GM12878 (cell line): ENCODE results near the gene ROM1. TPM values are rescaled to one million over a fixed set of nuclear protein-coding genes. Genes with fewer than 3 reads are reported as not detected.
A peak's percentile ranks its signal among the peaks of the same experiment; 100 is the strongest.

Source experiments
- ASH2L ChIP-seq: fragments of 300-600, 200-600 bp; sonication (generic); IDR thresholded peaks from 2 replicates; pipeline ENCODE4 v1.6.1; 2017; ENCODE audit warnings: low read depth, mild to moderate bottlenecking, borderline replicate concordance
- ATF3 ChIP-seq: IDR thresholded peaks from 2 replicates; pipeline ENCODE4 v1.6.1; 2011; ENCODE audit warnings: low read depth, mild to moderate bottlenecking, low read length, moderate library complexity, borderline replicate concordance; ENCODE audit errors: extremely low read depth
- ATF7 ChIP-seq: fragments of 450-650 bp; IDR thresholded peaks from 2 replicates; pipeline ENCODE4 v1.6.1; 2016; ENCODE audit warnings: low read depth, mild to moderate bottlenecking
- BCL11A ChIP-seq: IDR thresholded peaks from 2 replicates; pipeline ENCODE4 v1.6.1; 2011; ENCODE audit warnings: low read depth, low read length
- CBX3 ChIP-seq: fragments of 200-600 bp; sonication (generic); IDR thresholded peaks from 2 replicates; pipeline ENCODE4 v1.6.1; 2016; ENCODE audit warnings: low read depth, borderline replicate concordance
- DPF2 ChIP-seq: fragments of 450-650 bp; IDR thresholded peaks from 2 replicates; pipeline ENCODE4 v1.6.1; 2017; ENCODE audit warnings: mild to moderate bottlenecking
- E2F8 ChIP-seq: fragments of 450-650 bp; IDR thresholded peaks from 2 replicates; pipeline ENCODE4 v1.6.1; 2018; ENCODE audit warnings: mild to moderate bottlenecking, low read depth, moderate library complexity; ENCODE audit not compliant: partially characterized antibody
- ESRRA ChIP-seq: IDR thresholded peaks from 2 replicates; pipeline ENCODE4 v1.6.1; 2012; ENCODE audit warnings: mild to moderate bottlenecking, low read length, improper control_type of control experiment
- FOXK2 ChIP-seq: fragments of 450-650 bp; IDR thresholded peaks from 2 replicates; pipeline ENCODE4 v1.6.1; 2017; ENCODE audit warnings: mild to moderate bottlenecking, moderate library complexity
- GATAD2B ChIP-seq: fragments of 450-650 bp; conservative IDR thresholded peaks from 2 replicates; pipeline ENCODE4 v1.6.1; 2017; ENCODE audit warnings: low read depth, mild to moderate bottlenecking, moderate library complexity
- JUNB ChIP-seq: IDR thresholded peaks from 2 replicates; pipeline ENCODE4 v1.6.1; 2016; ENCODE audit warnings: antibody characterized with exemption, mild to moderate bottlenecking
- JUND ChIP-seq: IDR thresholded peaks from 2 replicates; pipeline ENCODE4 v1.6.1; 2012; ENCODE audit warnings: low read depth, mild to moderate bottlenecking, low read length, improper control_type of control experiment, moderate library complexity
- MEF2A ChIP-seq: IDR thresholded peaks from 2 replicates; pipeline ENCODE4 v1.6.1; 2011; ENCODE audit warnings: low read depth, mild to moderate bottlenecking, low read length, moderate library complexity; ENCODE audit not compliant: insufficient read depth
- NBN ChIP-seq: fragments of 450-650 bp; IDR thresholded peaks from 2 replicates; pipeline ENCODE4 v1.6.1; 2016
- PAX5 ChIP-seq: IDR thresholded peaks from 2 replicates; pipeline ENCODE4 v1.6.1; 2011; ENCODE audit warnings: low read depth, low read length, borderline replicate concordance
- RB1 ChIP-seq: fragments of 450-650 bp; formaldehyde crosslinking; IDR thresholded peaks from 2 replicates; pipeline ENCODE4 v1.6.1; 2017; ENCODE audit warnings: mild to moderate bottlenecking, borderline replicate concordance
- RUNX3 ChIP-seq: IDR thresholded peaks from 2 replicates; pipeline ENCODE4 v1.6.1; 2012; ENCODE audit warnings: low read length, inconsistent platforms
- SMC3 ChIP-seq: IDR thresholded peaks from 2 replicates; pipeline ENCODE4 v1.6.1; 2011; ENCODE audit warnings: low read length, improper control_type of control experiment, borderline replicate concordance
- TBL1XR1 ChIP-seq: IDR thresholded peaks from 2 replicates; pipeline ENCODE4 v1.6.1; 2012; ENCODE audit warnings: low read depth, low read length, improper control_type of control experiment
- polyA plus RNA-seq, 11 experiments: library from polyadenylated mRNA; depleted of rRNA in 4 of 11; unstranded in 6 of 11; stranded (reverse) in 5 of 11; fragments of >200 nt; fragmentation: Nextera tagmentation in 4 of 11; fragmentation: Illumina TruSeq in 1 of 11; extraction: Ambion mirVana in 4 of 11; extraction: Trizol in 1 of 11; gene quantifications; 1 replicate in 1 of 11; 2 replicates in 10 of 11; pipeline versions ENCODE4 v1.2.1 to v1.2.3, GENCODE V29; 2011 to 2016; ENCODE audit warnings: inconsistent platforms in 2 of 11, missing spikeins in 2 of 11, low read depth in 1 of 11
- total RNA-seq, 4 experiments: library from RNA; depleted of rRNA in 3 of 4; stranded (reverse); fragments of >200 nt in 3 of 4; fragmentation: Illumina TruSeq in 1 of 4; extraction: Trizol in 1 of 4; gene quantifications; 2 replicates each; pipeline versions ENCODE4 v1.2.1 to v1.2.3, GENCODE V29; 2013 to 2021
- TF ChIP-seq, protein P1 (sequence below): IDR thresholded peaks from 2 replicates; pipeline ENCODE4 v1.6.1; 2012; ENCODE audit warnings: mild to moderate bottlenecking, low read depth, low read length
- TF ChIP-seq, protein P2 (sequence below): fragments of 450-650 bp; IDR thresholded peaks from 2 replicates; pipeline ENCODE4 v1.6.1; 2017; ENCODE audit warnings: borderline replicate concordance
- TF ChIP-seq, protein P3 (sequence below): fragments of 450-650 bp; IDR thresholded peaks from 2 replicates; pipeline ENCODE4 v1.6.1; 2014; ENCODE audit warnings: mild to moderate bottlenecking

The ROM1 gene
- total and polyA plus RNA-seq, 10 of the 15 experiments (the other 5 are each of a cell fraction or from before 2014, with no cell fraction given), result 0.42 to 3.0 (median 1.1) TPM

DNA sequence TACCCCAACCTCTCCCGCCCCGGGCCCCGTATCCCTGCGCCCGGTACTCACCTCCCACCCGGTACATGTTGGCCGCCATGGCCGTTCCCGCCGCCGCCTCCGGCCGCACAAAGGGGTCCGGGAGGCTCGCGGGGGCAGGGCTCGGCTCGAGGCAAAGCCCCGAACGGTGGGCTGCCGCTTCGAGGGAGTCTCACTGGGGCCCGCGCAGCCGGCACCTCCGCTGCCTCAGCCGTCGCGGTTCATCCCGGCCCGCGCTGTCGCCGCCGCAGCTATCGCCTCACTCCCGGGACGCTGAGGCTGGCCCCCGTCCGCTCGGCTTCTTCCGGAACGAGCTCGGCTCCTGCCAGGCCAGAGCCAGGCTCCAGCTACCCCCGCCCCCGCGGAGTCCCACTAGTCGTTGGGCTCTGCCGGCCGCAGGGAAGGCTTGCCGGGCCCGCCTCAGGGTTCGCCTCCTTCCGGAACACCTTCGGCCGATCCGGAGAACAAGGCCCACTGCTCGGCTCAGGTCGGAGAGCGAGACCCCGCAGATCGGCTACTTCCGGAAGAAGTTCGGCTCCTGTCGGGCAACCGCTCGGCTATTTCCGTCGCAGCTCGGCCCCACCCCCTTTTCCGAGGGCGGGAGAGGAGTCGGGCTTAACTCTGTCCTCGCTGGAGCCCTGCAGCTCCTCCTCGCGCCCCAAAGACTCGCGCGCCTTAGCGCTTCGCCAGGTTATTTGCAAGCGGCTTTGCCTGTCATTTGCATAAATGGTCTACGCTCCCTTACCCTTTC is 11.5 kb upstream of the ROM1 start, which contains the start of gene MTA2 (continued):
- TF ChIP-seq ESRRA (no peak), E2F8 (no peak), GATAD2B (peak; percentile 81; the same call in 1 of the 2 replicates), DPF2 (peak; percentile 85), JUNB (no peak), RUNX3 (no peak), CBX3 (no peak), BCL11A (no peak), FOXK2 (no peak), SMC3 (no peak), ASH2L (no peak), RB1 (peak; percentile 30; the same call in 1 of the 2 replicates), PAX5 (0 out of 2 replicates have a peak, but pooled peaks have one; percentile 6), JUND (no peak), MEF2A (0 out of 2 replicates have a peak, but pooled peaks have one; percentile 25), NBN (peak; percentile 9; the same call in 1 of the 2 replicates), TBL1XR1 (no peak; the same call in 1 of the 2 replicates), ATF3 (no peak), ATF7 (no peak)
- TF ChIP-seq, protein P1, sequence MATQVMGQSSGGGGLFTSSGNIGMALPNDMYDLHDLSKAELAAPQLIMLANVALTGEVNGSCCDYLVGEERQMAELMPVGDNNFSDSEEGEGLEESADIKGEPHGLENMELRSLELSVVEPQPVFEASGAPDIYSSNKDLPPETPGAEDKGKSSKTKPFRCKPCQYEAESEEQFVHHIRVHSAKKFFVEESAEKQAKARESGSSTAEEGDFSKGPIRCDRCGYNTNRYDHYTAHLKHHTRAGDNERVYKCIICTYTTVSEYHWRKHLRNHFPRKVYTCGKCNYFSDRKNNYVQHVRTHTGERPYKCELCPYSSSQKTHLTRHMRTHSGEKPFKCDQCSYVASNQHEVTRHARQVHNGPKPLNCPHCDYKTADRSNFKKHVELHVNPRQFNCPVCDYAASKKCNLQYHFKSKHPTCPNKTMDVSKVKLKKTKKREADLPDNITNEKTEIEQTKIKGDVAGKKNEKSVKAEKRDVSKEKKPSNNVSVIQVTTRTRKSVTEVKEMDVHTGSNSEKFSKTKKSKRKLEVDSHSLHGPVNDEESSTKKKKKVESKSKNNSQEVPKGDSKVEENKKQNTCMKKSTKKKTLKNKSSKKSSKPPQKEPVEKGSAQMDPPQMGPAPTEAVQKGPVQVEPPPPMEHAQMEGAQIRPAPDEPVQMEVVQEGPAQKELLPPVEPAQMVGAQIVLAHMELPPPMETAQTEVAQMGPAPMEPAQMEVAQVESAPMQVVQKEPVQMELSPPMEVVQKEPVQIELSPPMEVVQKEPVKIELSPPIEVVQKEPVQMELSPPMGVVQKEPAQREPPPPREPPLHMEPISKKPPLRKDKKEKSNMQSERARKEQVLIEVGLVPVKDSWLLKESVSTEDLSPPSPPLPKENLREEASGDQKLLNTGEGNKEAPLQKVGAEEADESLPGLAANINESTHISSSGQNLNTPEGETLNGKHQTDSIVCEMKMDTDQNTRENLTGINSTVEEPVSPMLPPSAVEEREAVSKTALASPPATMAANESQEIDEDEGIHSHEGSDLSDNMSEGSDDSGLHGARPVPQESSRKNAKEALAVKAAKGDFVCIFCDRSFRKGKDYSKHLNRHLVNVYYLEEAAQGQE, result no peak
- TF ChIP-seq, protein P2, sequence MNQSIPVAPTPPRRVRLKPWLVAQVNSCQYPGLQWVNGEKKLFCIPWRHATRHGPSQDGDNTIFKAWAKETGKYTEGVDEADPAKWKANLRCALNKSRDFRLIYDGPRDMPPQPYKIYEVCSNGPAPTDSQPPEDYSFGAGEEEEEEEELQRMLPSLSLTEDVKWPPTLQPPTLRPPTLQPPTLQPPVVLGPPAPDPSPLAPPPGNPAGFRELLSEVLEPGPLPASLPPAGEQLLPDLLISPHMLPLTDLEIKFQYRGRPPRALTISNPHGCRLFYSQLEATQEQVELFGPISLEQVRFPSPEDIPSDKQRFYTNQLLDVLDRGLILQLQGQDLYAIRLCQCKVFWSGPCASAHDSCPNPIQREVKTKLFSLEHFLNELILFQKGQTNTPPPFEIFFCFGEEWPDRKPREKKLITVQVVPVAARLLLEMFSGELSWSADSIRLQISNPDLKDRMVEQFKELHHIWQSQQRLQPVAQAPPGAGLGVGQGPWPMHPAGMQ, result no peak
- TF ChIP-seq, protein P3, sequence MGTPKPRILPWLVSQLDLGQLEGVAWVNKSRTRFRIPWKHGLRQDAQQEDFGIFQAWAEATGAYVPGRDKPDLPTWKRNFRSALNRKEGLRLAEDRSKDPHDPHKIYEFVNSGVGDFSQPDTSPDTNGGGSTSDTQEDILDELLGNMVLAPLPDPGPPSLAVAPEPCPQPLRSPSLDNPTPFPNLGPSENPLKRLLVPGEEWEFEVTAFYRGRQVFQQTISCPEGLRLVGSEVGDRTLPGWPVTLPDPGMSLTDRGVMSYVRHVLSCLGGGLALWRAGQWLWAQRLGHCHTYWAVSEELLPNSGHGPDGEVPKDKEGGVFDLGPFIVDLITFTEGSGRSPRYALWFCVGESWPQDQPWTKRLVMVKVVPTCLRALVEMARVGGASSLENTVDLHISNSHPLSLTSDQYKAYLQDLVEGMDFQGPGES, result no peak
